Panc1 (cell line): ENCODE results near the gene HTR4. TPM values are rescaled to one million over a fixed set of nuclear protein-coding genes. Genes with fewer than 3 reads are reported as not detected.

Experiments
- ATAC-seq: fragments of 200-7000 bp; cut with Tn5 transposase; 2 replicates; pipeline ENCODE4 v1.9.1; 2020; ENCODE audit warnings: mild to moderate bottlenecking, moderate library complexity
- BruUV-seq: library from RNA; stranded (reverse); fragments of 400-500 nt; replicated peaks from 2 replicates; lab custom pipeline; 2021; lab: Mats Ljungman, UMichigan
- CTCF ChIA-PET: fragments of 300-600 bp; sonication (Branson Sonifier 250); formaldehyde crosslinking; loops from one replicate; lab custom pipeline; 2022; ENCODE audit warnings: antibody characterized with exemption; lab: Charles Lee
- POLR2A ChIA-PET: fragments of 300-600 bp; sonication (Branson Sonifier 250); formaldehyde crosslinking; loops from one replicate; lab custom pipeline; 2022; ENCODE audit warnings: antibody characterized with exemption; lab: Charles Lee
- DNase-seq: peaks from one replicate; pipeline ENCODE4 v3.0.0-alpha.2; 2010; ENCODE audit warnings: low read depth, low spot score
- H3K27ac ChIP-seq: 2 replicates; pipeline ENCODE4 v1.5.1; 2011; ENCODE audit warnings: mild to moderate bottlenecking, low read length, inconsistent platforms
- H3K27me3 ChIP-seq: fragments of 200-500 bp; sonication (Bioruptor generic); 2 replicates; pipeline ENCODE4 v1.6.0; 2014; ENCODE audit warnings: low read length, inconsistent platforms; ENCODE audit not compliant: control insufficient read depth, insufficient read depth
- H3K36me3 ChIP-seq: fragments of 200-500 bp; sonication (Bioruptor generic); 2 replicates; pipeline ENCODE4 v1.5.1; 2014; ENCODE audit warnings: inconsistent platforms, mild to moderate bottlenecking, low read length, moderate library complexity; ENCODE audit not compliant: control insufficient read depth, insufficient read depth
- H3K4me1 ChIP-seq: 2 replicates; pipeline ENCODE4 v1.5.1; 2011; ENCODE audit warnings: inconsistent platforms, mild to moderate bottlenecking, low read length, moderate library complexity; ENCODE audit not compliant: control insufficient read depth, insufficient read depth
- H3K4me3 ChIP-seq, 2 experiments: 2 replicates each; pipeline ENCODE4 v1.5.1; 2011 to 2012; ENCODE audit warnings: low read depth in 2 of 2, low read length in 2 of 2, mild to moderate bottlenecking in 2 of 2, inconsistent platforms in 1 of 2, moderate library complexity in 1 of 2
- H3K9me3 ChIP-seq: fragments of 200-500 bp; sonication (Bioruptor generic); 2 replicates; pipeline ENCODE4 v1.5.1; 2014; ENCODE audit warnings: low read depth, mild to moderate bottlenecking, inconsistent platforms, low read length, moderate library complexity; ENCODE audit not compliant: control insufficient read depth, insufficient read depth
- POLR2AphosphoS5 ChIP-seq: IDR thresholded peaks from 2 replicates; pipeline ENCODE4 v1.6.1; 2012; ENCODE audit warnings: mild to moderate bottlenecking, low read depth, low read length, moderate library complexity
- SIN3A ChIP-seq: IDR thresholded peaks from 2 replicates; pipeline ENCODE4 v1.6.1; 2012; ENCODE audit warnings: low read depth, mild to moderate bottlenecking, low read length, moderate library complexity, borderline replicate concordance; ENCODE audit not compliant: insufficient read depth
- TCF7L2 ChIP-seq: IDR thresholded peaks from 2 replicates; pipeline ENCODE4 v1.6.1; 2011; ENCODE audit warnings: mild to moderate bottlenecking, low read depth, low read length, inconsistent platforms
- in situ Hi-C: cut with HindIII; loops from 2 replicates; pipeline ENCODE4 v1.10.0; 2016; ENCODE audit warnings: low sequenced_read_pairs, low pct_unique_long_range_greater_than_20kb
- intact Hi-C: fragments of 100-400 bp; cut with micrococcal nuclease; formaldehyde crosslinking; loops from one replicate; pipeline ENCODE4 v1.10.0; 2022; ENCODE audit not compliant: unreplicated experiment
- total RNA-seq: library from RNA; stranded (reverse); gene quantifications from one replicate; pipeline ENCODE4 v1.2.1, GENCODE V29; 2021; ENCODE audit not compliant: unreplicated experiment
- TF ChIP-seq, protein P1 (sequence below): fragments of 450-650 bp; IDR thresholded peaks from 2 replicates; pipeline ENCODE4 v1.5.1; 2017; ENCODE audit warnings: mild to moderate bottlenecking
- TF ChIP-seq, protein P2 (sequence below), 2 experiments: IDR thresholded peaks; 2 replicates each; pipeline ENCODE4 v1.6.1; 2011 to 2012; ENCODE audit warnings: low read depth in 2 of 2, control low read depth in 1 of 2, low read length in 1 of 2, mild to moderate bottlenecking in 1 of 2, moderate library complexity in 1 of 2; ENCODE audit not compliant: insufficient read depth in 1 of 2

The HTR4 gene
- total RNA-seq, 1 experiment from 2014 or later, result not detected

- CTCF ChIA-PET, result no interaction called here
- intact Hi-C loops, result no loop called here
These were observed 9.2 kb upstream of the HTR4 start for GRCh38 chr5:148663509-148663908.

DNA sequence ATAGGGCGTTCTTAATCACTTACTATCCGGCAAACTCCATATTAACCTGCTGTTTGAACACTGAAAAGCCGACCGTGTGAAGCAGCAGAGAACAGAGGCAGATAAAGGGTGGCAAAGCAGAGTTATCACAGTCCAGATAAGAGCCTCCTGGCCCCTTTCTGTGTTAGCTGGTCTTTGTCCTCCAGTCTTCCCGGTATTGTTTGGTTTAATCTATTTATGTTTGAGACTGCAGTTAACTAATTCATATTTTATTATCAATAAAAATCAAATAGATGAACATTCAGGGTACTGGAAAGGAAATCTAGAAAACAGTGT, 6.0 kb upstream of the HTR4 start:
- Histone ChIP-seq H3K36me3 (no peaks in the 10 kb centered on the region), H3K9me3 (no peaks in the 10 kb centered on the region), H3K27ac (no peak overlapping the region), H3K27me3 (peaks cover 10% of the 10 kb centered on the region; the same call in 1 of the 2 replicates), H3K4me3 (no peak overlapping the region), H3K4me1 (no peaks in the 10 kb centered on the region)
- intact Hi-C loops, result no loop called here
- in situ Hi-C loops, result no loop called here
- DNase-seq (no peak), ATAC-seq (no peak)
- no TSS peak for BruUV-seq
- ChIA-PET POLR2A (no interaction called here), CTCF (no interaction called here)
- TF ChIP-seq, protein P1, sequence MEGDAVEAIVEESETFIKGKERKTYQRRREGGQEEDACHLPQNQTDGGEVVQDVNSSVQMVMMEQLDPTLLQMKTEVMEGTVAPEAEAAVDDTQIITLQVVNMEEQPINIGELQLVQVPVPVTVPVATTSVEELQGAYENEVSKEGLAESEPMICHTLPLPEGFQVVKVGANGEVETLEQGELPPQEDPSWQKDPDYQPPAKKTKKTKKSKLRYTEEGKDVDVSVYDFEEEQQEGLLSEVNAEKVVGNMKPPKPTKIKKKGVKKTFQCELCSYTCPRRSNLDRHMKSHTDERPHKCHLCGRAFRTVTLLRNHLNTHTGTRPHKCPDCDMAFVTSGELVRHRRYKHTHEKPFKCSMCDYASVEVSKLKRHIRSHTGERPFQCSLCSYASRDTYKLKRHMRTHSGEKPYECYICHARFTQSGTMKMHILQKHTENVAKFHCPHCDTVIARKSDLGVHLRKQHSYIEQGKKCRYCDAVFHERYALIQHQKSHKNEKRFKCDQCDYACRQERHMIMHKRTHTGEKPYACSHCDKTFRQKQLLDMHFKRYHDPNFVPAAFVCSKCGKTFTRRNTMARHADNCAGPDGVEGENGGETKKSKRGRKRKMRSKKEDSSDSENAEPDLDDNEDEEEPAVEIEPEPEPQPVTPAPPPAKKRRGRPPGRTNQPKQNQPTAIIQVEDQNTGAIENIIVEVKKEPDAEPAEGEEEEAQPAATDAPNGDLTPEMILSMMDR, result no peak
- TF ChIP-seq SIN3A (no peak), POLR2AphosphoS5 (no peak), TCF7L2 (no peak)
- TF ChIP-seq, protein P2, sequence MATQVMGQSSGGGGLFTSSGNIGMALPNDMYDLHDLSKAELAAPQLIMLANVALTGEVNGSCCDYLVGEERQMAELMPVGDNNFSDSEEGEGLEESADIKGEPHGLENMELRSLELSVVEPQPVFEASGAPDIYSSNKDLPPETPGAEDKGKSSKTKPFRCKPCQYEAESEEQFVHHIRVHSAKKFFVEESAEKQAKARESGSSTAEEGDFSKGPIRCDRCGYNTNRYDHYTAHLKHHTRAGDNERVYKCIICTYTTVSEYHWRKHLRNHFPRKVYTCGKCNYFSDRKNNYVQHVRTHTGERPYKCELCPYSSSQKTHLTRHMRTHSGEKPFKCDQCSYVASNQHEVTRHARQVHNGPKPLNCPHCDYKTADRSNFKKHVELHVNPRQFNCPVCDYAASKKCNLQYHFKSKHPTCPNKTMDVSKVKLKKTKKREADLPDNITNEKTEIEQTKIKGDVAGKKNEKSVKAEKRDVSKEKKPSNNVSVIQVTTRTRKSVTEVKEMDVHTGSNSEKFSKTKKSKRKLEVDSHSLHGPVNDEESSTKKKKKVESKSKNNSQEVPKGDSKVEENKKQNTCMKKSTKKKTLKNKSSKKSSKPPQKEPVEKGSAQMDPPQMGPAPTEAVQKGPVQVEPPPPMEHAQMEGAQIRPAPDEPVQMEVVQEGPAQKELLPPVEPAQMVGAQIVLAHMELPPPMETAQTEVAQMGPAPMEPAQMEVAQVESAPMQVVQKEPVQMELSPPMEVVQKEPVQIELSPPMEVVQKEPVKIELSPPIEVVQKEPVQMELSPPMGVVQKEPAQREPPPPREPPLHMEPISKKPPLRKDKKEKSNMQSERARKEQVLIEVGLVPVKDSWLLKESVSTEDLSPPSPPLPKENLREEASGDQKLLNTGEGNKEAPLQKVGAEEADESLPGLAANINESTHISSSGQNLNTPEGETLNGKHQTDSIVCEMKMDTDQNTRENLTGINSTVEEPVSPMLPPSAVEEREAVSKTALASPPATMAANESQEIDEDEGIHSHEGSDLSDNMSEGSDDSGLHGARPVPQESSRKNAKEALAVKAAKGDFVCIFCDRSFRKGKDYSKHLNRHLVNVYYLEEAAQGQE (IDR thresholded peaks at IDR 0.05; ENCODE audit: insufficient read depth in 1 of 2, low read depth in 2 of 2, low read length in 1 of 2), result no peak

More at GRCh38 chr5:148663509-148663908, 9.2 kb upstream of the HTR4 start:
- Histone ChIP-seq H3K27ac (no peak overlapping the region), H3K4me1 (no peaks in the 10 kb centered on the region), H3K36me3 (no peaks in the 10 kb centered on the region), H3K4me3 (no peak overlapping the region), H3K27me3 (peaks cover 8% of the 10 kb centered on the region; the same call in 1 of the 2 replicates), H3K9me3 (no peaks in the 10 kb centered on the region)
- in situ Hi-C loops, result no loop called here
- POLR2A ChIA-PET, result no interaction called here
- DNase-seq (no peak), ATAC-seq (no peak)
- no TSS peak for BruUV-seq
- TF ChIP-seq SIN3A (no peak), POLR2AphosphoS5 (no peak), TCF7L2 (no peak)
- TF ChIP-seq, protein P2 (IDR thresholded peaks at IDR 0.05; ENCODE audit: insufficient read depth in 1 of 2, low read depth in 2 of 2, low read length in 1 of 2), result no peak
